HG03060 (cell line): ENCODE data around the gene CDHR5.

Experiments
- ATAC-seq: cut with Tn5 transposase; IDR thresholded peaks from one replicate; pipeline ENCODE4 v1.9.1; 2021; ENCODE audit warnings: low read depth, moderate number of reproducible peaks; ENCODE audit not compliant: unreplicated experiment

CDHR5 gene

GRCh38 chr11:571802-572185 lies 53.0 kb downstream of the CDHR5 start:
- no peak for ATAC-seq

GRCh38 chr11:569158-569885 lies 55.4 kb downstream of the CDHR5 start:
- no peak for ATAC-seq

DNA sequence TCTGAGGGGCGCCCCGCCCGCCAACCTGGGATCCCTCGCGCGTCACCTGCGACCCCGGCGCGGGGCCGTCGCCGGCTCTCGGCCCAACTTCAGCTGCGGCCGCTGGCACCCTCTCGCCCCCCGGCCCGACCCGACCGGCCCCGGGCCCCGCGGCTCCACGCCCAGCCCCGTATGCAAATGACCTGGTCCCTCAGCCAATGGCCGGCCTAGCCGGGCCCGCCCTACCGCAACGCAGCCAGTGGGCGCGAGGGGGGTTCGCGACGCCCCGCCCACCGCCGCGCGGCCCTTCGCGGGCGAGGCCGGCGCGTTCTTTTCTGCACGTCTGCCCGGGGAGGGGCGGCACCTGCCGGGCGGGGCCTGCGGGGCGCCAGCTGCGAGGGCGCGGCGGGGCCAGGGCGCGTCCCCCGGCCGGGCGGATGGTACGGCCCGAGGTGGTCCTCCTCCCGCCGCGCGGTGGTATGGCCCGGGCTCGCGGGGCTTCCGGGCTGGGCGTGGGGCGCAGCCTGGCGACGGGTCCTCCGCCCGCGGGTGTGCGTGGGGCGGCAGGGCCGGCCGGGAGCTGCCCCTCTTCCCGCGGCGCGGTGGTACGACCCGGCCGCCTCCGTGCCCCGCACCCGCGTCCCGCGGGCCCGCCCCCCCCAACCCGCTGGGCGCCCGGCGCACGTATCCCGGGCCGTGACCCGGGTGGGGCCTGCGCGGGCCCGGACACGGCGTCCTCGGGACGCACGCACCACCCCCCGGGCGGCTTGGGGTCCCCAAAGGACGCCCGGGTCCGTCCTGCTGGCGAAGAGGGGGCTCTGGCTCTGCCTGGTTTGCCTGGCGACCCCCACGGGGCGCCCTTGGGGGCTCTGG lies 56.2 kb downstream of the CDHR5 start:
- ATAC-seq = peak; percentile 70

- ATAC-seq = peak; percentile 2
Observed at GRCh38 chr11:567629-568292, 57.0 kb downstream of the CDHR5 start.

- ATAC-seq = no peak
Observed at GRCh38 chr11:567011-567628, 57.6 kb downstream of the CDHR5 start.
